ENCODE measurements around the gene KRT38.

- no peak for TF ChIP-seq CTCF (IDR thresholded peaks at IDR 0.05)
- TF ChIP-seq YY1 (IDR thresholded peaks at IDR 0.05; ENCODE audit: low read depth): no peak
- TF ChIP-seq FOXJ3 (CRISPR knock-in tag; IDR thresholded peaks at IDR 0.05): no peak
Measured at GRCh38 chr17:41464682-41465081, 23.9 kb upstream of the KRT38 start.
